HEK293 (cell line): ENCODE data around the gene COG1.

ENCODE experiments used
- GLI4 ChIP-seq: fragments of 450-650 bp; formaldehyde crosslinking; IDR thresholded peaks from 2 replicates; pipeline ENCODE4 v1.5.1; 2016; ENCODE audit warnings: missing biosample characterization, missing genetic modification characterization
- INSM2 ChIP-seq: fragments of 450-650 bp; formaldehyde crosslinking; IDR thresholded peaks from 2 replicates; pipeline ENCODE4 v1.5.1; 2016; ENCODE audit warnings: missing biosample characterization, missing genetic modification characterization
- KLF1 ChIP-seq: fragments of 450-650 bp; formaldehyde crosslinking; IDR thresholded peaks from 2 replicates; pipeline ENCODE4 v1.5.1; 2016; ENCODE audit warnings: missing biosample characterization, missing genetic modification characterization
- PRDM1 ChIP-seq: fragments of 450-650 bp; formaldehyde crosslinking; IDR thresholded peaks from 2 replicates; pipeline ENCODE4; 2016; ENCODE audit warnings: missing biosample characterization, missing genetic modification characterization
- YY1 ChIP-seq: fragments of 450-650 bp; formaldehyde crosslinking; IDR thresholded peaks from 2 replicates; pipeline ENCODE4 v1.5.1; 2018; ENCODE audit warnings: missing biosample characterization, missing genetic modification characterization
- ZBTB10 ChIP-seq: fragments of 450-650 bp; formaldehyde crosslinking; IDR thresholded peaks from 2 replicates; pipeline ENCODE4 v1.5.1; 2016; ENCODE audit warnings: missing biosample characterization, missing genetic modification characterization
- ZBTB26 ChIP-seq: fragments of 450-650 bp; formaldehyde crosslinking; optimal IDR thresholded peaks from 2 replicates; pipeline ENCODE3; 2016; ENCODE audit warnings: missing biosample characterization, mild to moderate bottlenecking, missing genetic modification characterization
- ZBTB44 ChIP-seq: fragments of 450-650 bp; IDR thresholded peaks from 2 replicates; pipeline ENCODE4 v1.5.1; 2018; ENCODE audit warnings: missing biosample characterization, mild to moderate bottlenecking, missing genetic modification characterization
- ZFP37 ChIP-seq: fragments of 450-650 bp; formaldehyde crosslinking; IDR thresholded peaks from 2 replicates; pipeline ENCODE4 v1.5.1; 2016; ENCODE audit warnings: missing biosample characterization, missing genetic modification characterization
- ZFP69B ChIP-seq: fragments of 450-650 bp; formaldehyde crosslinking; IDR thresholded peaks from 2 replicates; pipeline ENCODE4 v1.5.1; 2016; ENCODE audit warnings: missing biosample characterization, missing genetic modification characterization
- ZNF132 ChIP-seq: fragments of 450-650 bp; formaldehyde crosslinking; IDR thresholded peaks from 2 replicates; pipeline ENCODE4 v1.5.1; 2017; ENCODE audit warnings: missing biosample characterization, missing genetic modification characterization, borderline replicate concordance
- ZNF155 ChIP-seq: fragments of 450-650 bp; formaldehyde crosslinking; IDR thresholded peaks from 2 replicates; pipeline ENCODE4 v1.5.1; 2016; ENCODE audit warnings: missing biosample characterization, missing genetic modification characterization
- ZNF214 ChIP-seq: fragments of 450-650 bp; formaldehyde crosslinking; IDR thresholded peaks from 2 replicates; pipeline ENCODE4 v1.5.1; 2017; ENCODE audit warnings: missing biosample characterization, mild to moderate bottlenecking, missing genetic modification characterization, borderline replicate concordance
- ZNF239 ChIP-seq: fragments of 450-650 bp; formaldehyde crosslinking; IDR thresholded peaks from 2 replicates; pipeline ENCODE4 v1.5.1; 2016; ENCODE audit warnings: missing biosample characterization, missing genetic modification characterization
- ZNF341 ChIP-seq: fragments of 450-650 bp; formaldehyde crosslinking; IDR thresholded peaks from 2 replicates; pipeline ENCODE4; 2016; ENCODE audit warnings: low read depth, missing biosample characterization, missing genetic modification characterization
- ZNF426 ChIP-seq: fragments of 450-650 bp; formaldehyde crosslinking; IDR thresholded peaks from 2 replicates; pipeline ENCODE4 v1.5.1; 2017; ENCODE audit warnings: missing biosample characterization, missing genetic modification characterization, mild to moderate bottlenecking, inconsistent platforms, moderate library complexity
- ZNF510 ChIP-seq: fragments of 450-650 bp; formaldehyde crosslinking; IDR thresholded peaks from 2 replicates; pipeline ENCODE4 v1.5.1; 2018; ENCODE audit warnings: mild to moderate bottlenecking, missing genetic modification characterization, missing biosample characterization; ENCODE audit not compliant: insufficient replicate concordance
- ZNF585B ChIP-seq: fragments of 450-650 bp; formaldehyde crosslinking; IDR thresholded peaks from 2 replicates; pipeline ENCODE4 v1.5.1; 2016; ENCODE audit warnings: missing biosample characterization, missing genetic modification characterization
- ZNF596 ChIP-seq: fragments of 450-650 bp; IDR thresholded peaks from 2 replicates; pipeline ENCODE4 v1.5.0; 2018; ENCODE audit warnings: missing biosample characterization, mild to moderate bottlenecking, missing genetic modification characterization, moderate library complexity
- ZNF610 ChIP-seq: fragments of 450-650 bp; formaldehyde crosslinking; IDR thresholded peaks from 2 replicates; pipeline ENCODE4 v1.5.1; 2016; ENCODE audit warnings: missing biosample characterization, missing genetic modification characterization, borderline replicate concordance
- ZNF701 ChIP-seq: fragments of 450-650 bp; formaldehyde crosslinking; IDR thresholded peaks from 2 replicates; pipeline ENCODE4 v1.5.1; 2016; ENCODE audit warnings: missing biosample characterization, missing genetic modification characterization
- ZNF830 ChIP-seq: fragments of 450-650 bp; IDR thresholded peaks from 2 replicates; pipeline ENCODE4 v1.5.0; 2018; ENCODE audit warnings: missing biosample characterization, missing genetic modification characterization, low read depth, mild to moderate bottlenecking, moderate library complexity
- ZSCAN23 ChIP-seq: fragments of 450-650 bp; formaldehyde crosslinking; IDR thresholded peaks from 2 replicates; pipeline ENCODE4 v1.5.1; 2016; ENCODE audit warnings: missing biosample characterization, missing genetic modification characterization
- TF ChIP-seq, protein P1 (sequence below): fragments of 450-650 bp; formaldehyde crosslinking; IDR thresholded peaks from 2 replicates; pipeline ENCODE4 v1.5.1; 2017; ENCODE audit warnings: missing biosample characterization, missing genetic modification characterization
- TF ChIP-seq, protein P2 (sequence below): IDR thresholded peaks from 2 replicates; pipeline ENCODE4 v1.6.1; 2011; ENCODE audit warnings: mild to moderate bottlenecking, low read depth, low read length, borderline replicate concordance
- TF ChIP-seq, protein P3 (sequence below): fragments of 450-650 bp; formaldehyde crosslinking; IDR thresholded peaks from 2 replicates; pipeline ENCODE4 v1.5.1; 2016; ENCODE audit warnings: missing biosample characterization, missing genetic modification characterization

Gene COG1

DNA sequence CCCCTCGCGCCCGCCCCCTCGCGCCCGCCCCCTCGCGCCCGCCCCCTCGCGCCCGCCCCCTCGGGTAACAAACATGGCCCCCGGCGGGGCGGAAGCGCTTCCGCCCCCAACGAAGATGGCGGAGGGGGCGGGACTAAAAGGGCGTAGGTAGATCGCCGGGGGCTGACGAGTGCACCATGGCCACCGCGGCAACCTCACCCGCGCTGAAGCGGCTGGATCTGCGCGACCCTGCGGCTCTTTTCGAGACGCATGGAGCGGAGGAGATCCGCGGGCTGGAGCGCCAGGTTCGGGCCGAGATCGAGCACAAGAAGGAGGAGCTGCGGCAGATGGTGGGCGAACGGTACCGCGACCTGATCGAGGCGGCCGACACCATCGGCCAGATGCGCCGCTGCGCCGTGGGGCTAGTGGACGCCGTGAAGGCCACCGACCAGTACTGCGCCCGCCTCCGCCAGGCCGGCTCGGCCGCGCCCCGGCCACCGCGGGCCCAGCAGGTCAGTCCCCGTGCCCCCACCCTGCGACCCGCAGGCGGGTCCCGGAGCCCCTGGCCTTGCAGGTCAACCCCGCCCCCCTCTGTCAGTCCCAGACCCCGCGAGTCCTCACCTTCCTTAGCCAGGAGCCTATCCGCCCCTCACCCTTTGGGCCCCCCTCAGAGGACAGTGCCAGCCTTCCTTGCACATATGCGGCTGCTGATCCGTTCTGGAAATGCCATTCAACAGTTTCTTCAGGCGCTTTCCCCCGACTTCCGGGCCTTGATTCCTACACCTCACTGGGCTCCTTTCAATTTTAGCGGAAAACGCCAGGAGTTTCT lies at the start of gene COG1 (continued):
- TF ChIP-seq GLI4 (tag by site-specific recombination), result peak; percentile 20; the same call in 1 of the 2 replicates
- peak; percentile 45; the same call in 1 of the 2 replicates for TF ChIP-seq PRDM1
- TF ChIP-seq, protein P1, sequence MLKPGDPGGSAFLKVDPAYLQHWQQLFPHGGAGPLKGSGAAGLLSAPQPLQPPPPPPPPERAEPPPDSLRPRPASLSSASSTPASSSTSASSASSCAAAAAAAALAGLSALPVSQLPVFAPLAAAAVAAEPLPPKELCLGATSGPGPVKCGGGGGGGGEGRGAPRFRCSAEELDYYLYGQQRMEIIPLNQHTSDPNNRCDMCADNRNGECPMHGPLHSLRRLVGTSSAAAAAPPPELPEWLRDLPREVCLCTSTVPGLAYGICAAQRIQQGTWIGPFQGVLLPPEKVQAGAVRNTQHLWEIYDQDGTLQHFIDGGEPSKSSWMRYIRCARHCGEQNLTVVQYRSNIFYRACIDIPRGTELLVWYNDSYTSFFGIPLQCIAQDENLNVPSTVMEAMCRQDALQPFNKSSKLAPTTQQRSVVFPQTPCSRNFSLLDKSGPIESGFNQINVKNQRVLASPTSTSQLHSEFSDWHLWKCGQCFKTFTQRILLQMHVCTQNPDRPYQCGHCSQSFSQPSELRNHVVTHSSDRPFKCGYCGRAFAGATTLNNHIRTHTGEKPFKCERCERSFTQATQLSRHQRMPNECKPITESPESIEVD (tag by site-specific recombination), result no peak
- TF ChIP-seq ZNF341 (tag by site-specific recombination), result no peak
- TF ChIP-seq ZSCAN23 (tag by site-specific recombination), result no peak
- TF ChIP-seq ZBTB26 (tag by site-specific recombination), result peak; percentile 86
- TF ChIP-seq INSM2 (tag by site-specific recombination), result peak; percentile 42; the same call in 1 of the 2 replicates
- no peak for TF ChIP-seq ZNF426 (tag by site-specific recombination)
- no peak for TF ChIP-seq ZNF510 (tag by site-specific recombination)
- TF ChIP-seq ZNF701 (tag by site-specific recombination), result no peak
- no peak for TF ChIP-seq ZNF155 (tag by site-specific recombination)
- TF ChIP-seq, protein P2, sequence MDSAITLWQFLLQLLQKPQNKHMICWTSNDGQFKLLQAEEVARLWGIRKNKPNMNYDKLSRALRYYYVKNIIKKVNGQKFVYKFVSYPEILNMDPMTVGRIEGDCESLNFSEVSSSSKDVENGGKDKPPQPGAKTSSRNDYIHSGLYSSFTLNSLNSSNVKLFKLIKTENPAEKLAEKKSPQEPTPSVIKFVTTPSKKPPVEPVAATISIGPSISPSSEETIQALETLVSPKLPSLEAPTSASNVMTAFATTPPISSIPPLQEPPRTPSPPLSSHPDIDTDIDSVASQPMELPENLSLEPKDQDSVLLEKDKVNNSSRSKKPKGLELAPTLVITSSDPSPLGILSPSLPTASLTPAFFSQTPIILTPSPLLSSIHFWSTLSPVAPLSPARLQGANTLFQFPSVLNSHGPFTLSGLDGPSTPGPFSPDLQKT, result no peak
- peak; percentile 95 for TF ChIP-seq YY1 (tag by site-specific recombination)
- TF ChIP-seq ZNF214 (tag by site-specific recombination), result no peak
- no peak for TF ChIP-seq ZNF585B (tag by site-specific recombination)
- no peak; the same call in 1 of the 2 replicates for TF ChIP-seq ZFP37 (tag by site-specific recombination)
- TF ChIP-seq ZNF132 (tag by site-specific recombination), result no peak
- no peak for TF ChIP-seq ZNF610 (tag by site-specific recombination)
- TF ChIP-seq ZNF596, result no peak
- peak; percentile 36; the same call in 1 of the 2 replicates for TF ChIP-seq ZFP69B (tag by site-specific recombination)
- no peak for TF ChIP-seq ZBTB44 (tag by site-specific recombination)
- TF ChIP-seq ZNF239 (tag by site-specific recombination), result no peak
- TF ChIP-seq ZBTB10 (tag by site-specific recombination), result no peak
- TF ChIP-seq KLF1, result peak; percentile 61
- no peak for TF ChIP-seq ZNF830 (tag by site-specific recombination)
- TF ChIP-seq, protein P3, sequence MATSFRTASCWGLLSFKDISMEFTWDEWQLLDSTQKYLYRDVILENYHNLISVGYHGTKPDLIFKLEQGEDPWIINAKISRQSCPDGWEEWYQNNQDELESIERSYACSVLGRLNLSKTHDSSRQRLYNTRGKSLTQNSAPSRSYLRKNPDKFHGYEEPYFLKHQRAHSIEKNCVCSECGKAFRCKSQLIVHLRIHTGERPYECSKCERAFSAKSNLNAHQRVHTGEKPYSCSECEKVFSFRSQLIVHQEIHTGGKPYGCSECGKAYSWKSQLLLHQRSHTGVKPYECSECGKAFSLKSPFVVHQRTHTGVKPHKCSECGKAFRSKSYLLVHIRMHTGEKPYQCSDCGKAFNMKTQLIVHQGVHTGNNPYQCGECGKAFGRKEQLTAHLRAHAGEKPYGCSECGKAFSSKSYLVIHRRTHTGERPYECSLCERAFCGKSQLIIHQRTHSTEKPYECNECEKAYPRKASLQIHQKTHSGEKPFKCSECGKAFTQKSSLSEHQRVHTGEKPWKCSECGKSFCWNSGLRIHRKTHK (tag by site-specific recombination), result no peak
